Fibroblast of the aortic adventitia (primary cell): ENCODE data around the gene EDN1. TPM values are rescaled to one million over a fixed set of nuclear protein-coding genes. Genes with fewer than 3 reads are reported as not detected.
"Not testable (repeated sequence)": the region's sequence is repeated elsewhere in the genome, so short reads cannot be mapped to it uniquely, and the experiment has no call there.

Experiments used
- DNase-seq: peaks from one replicate; pipeline ENCODE4 v3.0.0-alpha.2; 2010; ENCODE audit warnings: low read depth
- H3K4me3 ChIP-seq: 2 replicates; pipeline ENCODE4 v1.5.1; 2011; ENCODE audit warnings: low read depth, mild to moderate bottlenecking, control low read depth, low read length, moderate library complexity
- CTCF ChIP-seq: IDR thresholded peaks from 2 replicates; pipeline ENCODE4 v1.5.1; 2011; ENCODE audit warnings: mild to moderate bottlenecking, low read length, control low read depth, inconsistent platforms; ENCODE audit not compliant: insufficient read depth
- total RNA-seq: library from RNA; depleted of rRNA; stranded (reverse); fragments of >200 nt; gene quantifications from 2 replicates; pipeline ENCODE4 v1.2.3, GENCODE V29; 2012; ENCODE audit warnings: low replicate concordance

EDN1 gene
- total RNA-seq, 1 donor = 7.4 TPM

GRCh38 chr6:12318749-12319148 is 28.6 kb downstream of the EDN1 start:
- no peak for TF ChIP-seq CTCF
- H3K4me3 ChIP-seq = no peak overlapping the region
- no peak for DNase-seq

GRCh38 chr6:12320074-12320473 is 29.9 kb downstream of the EDN1 start:
- not testable (repeated sequence) for DNase-seq, H3K4me3 ChIP-seq

- no peak overlapping the region for H3K4me3 ChIP-seq
- TF ChIP-seq CTCF = no peak
- peak; percentile 51 for DNase-seq
Measured at GRCh38 chr6:12324099-12324498, 33.9 kb downstream of the EDN1 start.

- TF ChIP-seq CTCF = no peak
- H3K4me3 ChIP-seq = no peak overlapping the region
- no peak for DNase-seq
Measured at GRCh38 chr6:12324748-12325147, 34.6 kb downstream of the EDN1 start.

GRCh38 chr6:12325872-12326271 is 35.7 kb downstream of the EDN1 start:
- no peak for TF ChIP-seq CTCF
- DNase-seq = no peak

GRCh38 chr6:12327391-12327790 is 37.2 kb downstream of the EDN1 start:
- H3K4me3 ChIP-seq = no peak overlapping the region
- peak; percentile 28 for DNase-seq
- no peak for TF ChIP-seq CTCF

More at GRCh38 chr6:12325872-12326271, 35.7 kb downstream of the EDN1 start:
- H3K4me3 ChIP-seq = no peak overlapping the region

GRCh38 chr6:12327988-12328387 is 37.8 kb downstream of the EDN1 start:
- DNase-seq = no peak
- H3K4me3 ChIP-seq = no peak overlapping the region
- no peak for TF ChIP-seq CTCF

- no peak for TF ChIP-seq CTCF
- DNase-seq = no peak
- no peak overlapping the region for H3K4me3 ChIP-seq
Measured at GRCh38 chr6:12328701-12329100, 38.5 kb downstream of the EDN1 start.
